Measurements from ENCODE around the gene SBF2.

Gene SBF2

DNA sequence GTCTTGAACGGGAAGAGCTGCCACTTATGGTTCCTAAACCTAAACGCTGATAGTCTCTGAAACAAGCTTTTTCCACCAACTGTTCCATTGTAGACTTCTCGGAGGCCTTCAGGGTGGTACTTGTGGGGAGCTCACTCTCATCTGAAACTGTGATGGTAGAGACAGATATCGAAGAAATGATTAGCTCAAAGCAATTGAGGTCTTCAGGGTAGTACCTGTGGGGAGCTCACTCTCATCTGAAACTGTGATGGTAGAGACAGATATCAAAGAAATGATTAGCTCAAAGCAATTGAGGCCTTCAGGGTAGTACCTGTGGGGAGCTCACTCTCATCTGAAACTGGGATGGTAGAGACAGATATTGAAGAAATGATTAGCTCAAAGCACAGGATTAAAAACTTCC, 454.5 kb downstream of the SBF2 start:
- no peak for DNase-seq

DNA sequence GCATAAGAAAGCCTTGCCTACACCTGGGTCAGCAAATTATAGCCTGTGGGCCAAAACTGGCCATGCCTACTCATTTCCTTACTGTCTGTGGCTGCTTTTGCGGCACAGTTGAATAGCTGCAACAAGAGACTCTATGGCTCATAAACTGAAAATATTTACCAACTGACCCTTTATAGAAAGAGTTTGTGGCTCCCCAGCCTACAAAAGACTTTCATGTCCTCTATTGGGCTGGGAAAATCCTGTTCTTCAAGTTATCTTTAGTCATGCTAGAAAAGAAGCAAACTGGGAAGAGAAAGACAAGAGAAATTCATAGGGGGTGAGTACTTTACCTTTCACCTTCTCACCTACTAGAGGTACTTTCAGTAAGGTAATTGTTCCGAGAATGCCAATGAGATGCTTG, 455.1 kb downstream of the SBF2 start:
- DNase-seq: no peak

DNA sequence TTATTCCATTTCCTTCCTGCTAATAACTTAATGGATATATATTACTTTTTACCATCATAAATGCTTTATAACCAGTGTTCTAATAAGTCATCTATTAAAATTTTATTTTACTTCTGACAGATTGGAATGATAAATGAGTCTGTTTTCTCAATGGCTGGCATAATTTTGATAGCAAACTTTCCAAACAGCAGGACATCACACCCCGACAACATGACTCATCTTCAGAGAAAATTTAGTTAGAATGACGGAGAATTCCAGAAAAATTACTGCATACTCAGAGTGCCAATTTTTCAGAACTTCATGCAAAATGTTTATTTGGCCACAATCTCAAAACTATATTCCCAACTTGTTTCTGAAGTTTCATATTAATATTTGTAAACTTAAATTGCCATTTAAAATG, 455.8 kb downstream of the SBF2 start:
- no peak for DNase-seq

DNA sequence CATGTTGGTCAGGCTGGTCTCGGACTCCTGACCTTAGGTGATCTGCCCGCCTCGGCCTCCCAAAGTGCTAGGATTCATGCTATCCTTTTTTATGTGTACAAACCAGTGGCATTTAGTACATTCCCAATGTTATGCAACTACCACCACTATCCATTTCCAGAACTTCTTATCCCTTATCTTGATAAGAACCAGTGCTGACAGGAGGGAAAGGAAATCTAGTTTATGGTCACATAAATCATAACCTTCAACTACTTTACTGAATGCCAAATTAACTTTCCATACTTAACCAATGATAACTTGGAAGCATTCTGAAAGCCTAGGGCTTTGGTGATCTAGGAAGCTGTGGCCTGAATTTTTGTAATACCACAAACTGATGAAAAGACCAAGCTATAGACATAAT, 459.7 kb downstream of the SBF2 start:
- no peak for DNase-seq

GRCh38 chr11:9831122-9831521, 462.9 kb downstream of the SBF2 start:
- no peak for DNase-seq

- peak; percentile 3 for DNase-seq
Observed at GRCh38 chr11:9827708-9828107, 466.3 kb downstream of the SBF2 start.

- no peak for DNase-seq
Observed at GRCh38 chr11:9826390-9826789, 467.6 kb downstream of the SBF2 start.

- no peak for DNase-seq
Observed at GRCh38 chr11:9825895-9826294, 468.1 kb downstream of the SBF2 start.

GRCh38 chr11:9825315-9825714, 468.7 kb downstream of the SBF2 start:
- no peak for DNase-seq

DNA sequence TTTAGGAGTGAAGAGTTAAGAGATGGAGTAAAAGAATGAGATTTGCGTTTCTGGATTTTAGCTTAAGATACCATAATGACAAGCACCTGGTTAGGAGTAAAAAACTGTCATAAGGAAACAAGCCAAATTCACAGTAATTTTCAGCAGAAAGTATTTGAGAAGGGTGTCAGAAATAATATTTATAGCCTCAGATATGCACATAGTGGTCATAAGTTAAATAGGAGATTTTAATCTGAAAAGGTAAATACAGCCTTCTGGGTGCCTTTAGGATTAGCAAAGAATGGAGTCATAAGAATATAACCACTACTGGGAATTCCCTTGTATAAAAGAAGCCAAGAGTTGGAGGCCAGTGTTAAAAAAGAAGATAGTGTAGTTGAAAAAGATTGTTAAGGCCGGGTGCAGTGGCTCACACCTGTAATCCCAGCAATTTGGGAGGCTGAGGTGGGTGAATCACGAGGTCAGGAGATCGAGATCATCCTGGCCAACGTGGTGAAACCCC, 470.1 kb downstream of the SBF2 start:
- DNase-seq: no peak

DNA sequence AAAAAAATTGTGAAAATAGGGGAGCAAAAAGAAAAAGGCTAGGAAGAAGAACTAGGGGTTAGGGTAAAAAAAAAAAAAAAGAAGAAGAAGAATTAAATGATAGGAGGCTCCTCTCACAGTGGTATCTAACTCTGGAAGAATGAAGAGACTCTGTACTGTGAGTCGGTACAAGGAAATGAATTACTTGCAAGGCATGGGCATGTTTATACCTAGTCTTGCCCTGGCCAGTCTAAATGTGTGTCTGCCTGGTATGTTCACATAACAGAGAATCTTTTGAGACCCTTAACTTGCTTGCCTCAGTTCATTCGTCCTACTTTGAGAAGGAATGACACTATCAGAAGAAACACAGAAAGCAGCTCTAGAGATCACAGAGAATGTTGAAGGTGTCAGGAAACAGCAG, 470.6 kb downstream of the SBF2 start:
- DNase-seq: no peak

DNA sequence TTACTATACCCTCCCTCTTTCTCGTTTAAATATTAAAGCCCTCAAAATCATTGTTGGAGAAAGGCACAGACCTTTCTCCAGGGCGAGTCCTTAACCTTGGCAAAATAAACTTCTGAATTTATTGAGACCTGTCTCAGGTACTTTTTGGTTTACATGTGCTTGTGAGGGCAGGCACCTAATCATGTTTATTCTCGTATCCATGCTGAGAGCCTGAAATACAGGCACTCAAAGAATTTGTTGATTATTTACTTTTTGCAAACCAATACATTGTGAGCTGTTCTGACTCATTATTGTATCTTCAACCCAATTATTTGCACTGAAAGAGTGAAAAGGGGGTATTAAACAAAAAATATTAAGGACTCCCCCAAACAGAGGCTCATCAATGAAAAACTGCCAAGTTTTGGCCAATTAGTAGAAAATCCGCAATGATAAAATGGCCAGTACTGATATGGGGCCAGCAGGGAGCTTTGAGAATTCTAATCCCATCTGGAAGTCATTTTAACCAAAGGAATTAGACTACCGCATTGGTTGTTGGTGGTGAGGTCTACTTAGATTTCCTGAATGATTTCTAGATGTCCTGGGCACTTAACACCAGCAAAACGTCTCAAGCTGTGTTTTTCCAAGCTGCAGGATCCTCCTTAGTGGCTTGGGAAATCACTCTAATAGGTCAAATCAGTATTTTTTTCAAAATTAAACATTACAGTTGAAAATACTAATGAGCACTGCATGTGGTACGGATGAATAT, 472.8 kb downstream of the SBF2 start:
- peak; percentile 7 for DNase-seq

- no peak for DNase-seq
Observed at GRCh38 chr11:9820260-9820659, 473.8 kb downstream of the SBF2 start.

- no peak for DNase-seq
Observed at GRCh38 chr11:9817191-9817590, 476.8 kb downstream of the SBF2 start.

DNA sequence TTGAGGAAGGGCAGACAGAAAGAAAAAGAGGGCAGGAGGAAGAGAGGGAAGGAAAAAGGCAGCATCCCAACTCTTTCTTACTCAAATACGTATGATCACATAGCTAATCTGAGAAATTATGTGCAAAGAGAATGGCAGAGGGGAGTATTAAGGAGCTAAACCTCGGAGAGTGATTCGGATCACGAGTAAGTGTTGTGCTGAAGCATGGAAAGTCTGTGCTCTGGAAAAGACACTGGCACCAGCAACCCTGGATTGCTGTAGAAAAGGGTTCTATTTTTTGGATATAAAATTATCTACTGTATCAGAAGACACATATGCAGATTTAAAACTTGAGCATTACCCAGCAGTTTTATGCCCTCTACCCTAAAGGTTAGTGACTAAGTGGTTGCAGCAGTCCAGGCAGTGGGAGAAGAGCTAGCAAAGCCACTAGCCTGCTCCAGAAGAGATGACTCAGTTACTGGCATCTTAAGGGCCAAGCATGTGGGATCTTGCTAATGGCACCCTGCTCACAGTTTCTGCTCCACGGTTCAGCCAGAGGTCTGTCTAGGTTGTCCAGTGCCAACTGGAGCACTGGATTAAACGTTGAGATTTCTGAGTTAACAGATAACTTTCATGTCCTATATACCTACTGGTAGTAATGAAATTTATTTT, 478.4 kb downstream of the SBF2 start:
- DNase-seq: no peak

DNA sequence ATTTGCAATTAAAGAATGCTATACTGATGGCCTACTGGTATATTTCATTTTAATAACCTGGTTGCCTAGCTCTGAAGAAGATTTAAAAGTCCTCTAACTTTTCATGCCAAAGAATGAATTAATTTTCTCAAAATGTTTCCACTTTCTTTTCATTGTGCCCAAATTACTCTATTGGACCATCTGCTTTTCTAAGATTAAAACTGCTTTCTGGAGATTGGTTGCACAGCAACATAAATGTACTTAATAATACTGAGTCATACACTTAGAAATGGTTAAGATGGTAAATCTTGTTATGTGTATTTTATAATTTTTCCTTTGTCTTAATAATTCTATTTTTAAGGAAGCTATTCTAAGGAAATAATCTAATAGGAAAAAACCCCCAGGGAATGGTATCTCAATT, 479.9 kb downstream of the SBF2 start:
- DNase-seq: no peak

GRCh38 chr11:9808943-9809342, 485.1 kb downstream of the SBF2 start:
- DNase-seq: no peak

GRCh38 chr11:9806946-9807687, 486.9 kb downstream of the SBF2 start:
- no peak for DNase-seq

- DNase-seq: no peak
Observed at GRCh38 chr11:9804419-9804902, 489.6 kb downstream of the SBF2 start.

DNA sequence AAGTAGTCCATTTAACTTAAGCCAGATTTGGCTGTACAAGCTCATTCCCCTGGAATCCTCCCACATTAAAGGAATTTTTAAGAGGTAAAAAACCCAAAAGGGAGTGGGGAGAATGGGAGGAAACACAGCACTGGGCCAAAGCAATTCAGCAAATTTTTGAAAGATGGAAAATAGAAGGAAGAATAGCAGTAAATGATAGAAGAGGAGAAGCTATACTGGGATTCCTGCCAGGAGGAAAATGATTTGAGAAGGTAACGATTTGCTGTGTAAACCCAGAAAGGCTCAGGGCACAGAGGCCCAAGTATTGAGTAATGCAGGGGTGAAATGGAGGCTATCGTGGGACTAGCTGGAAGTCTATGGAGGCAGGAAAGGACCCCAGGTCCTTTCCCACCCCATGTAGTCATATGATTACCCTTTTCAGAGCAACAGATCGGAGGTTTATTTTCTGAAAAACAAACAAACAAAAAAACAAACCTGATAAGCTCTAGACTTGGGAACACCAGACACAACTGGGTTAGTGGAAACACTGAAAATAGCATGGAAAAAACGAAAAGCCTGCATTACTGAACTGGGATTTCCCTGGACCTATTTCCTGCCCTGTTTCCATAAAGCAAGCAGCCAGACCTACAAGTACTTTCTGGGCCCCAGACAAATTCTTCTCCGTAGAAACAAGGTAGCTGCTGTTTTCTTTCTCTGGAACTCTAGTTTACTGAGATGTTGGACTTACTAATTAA, 490.2 kb downstream of the SBF2 start:
- peak; percentile 14 for DNase-seq

- peak; percentile 36 for DNase-seq
Observed at GRCh38 chr11:9802291-9802861, 491.6 kb downstream of the SBF2 start.

DNA sequence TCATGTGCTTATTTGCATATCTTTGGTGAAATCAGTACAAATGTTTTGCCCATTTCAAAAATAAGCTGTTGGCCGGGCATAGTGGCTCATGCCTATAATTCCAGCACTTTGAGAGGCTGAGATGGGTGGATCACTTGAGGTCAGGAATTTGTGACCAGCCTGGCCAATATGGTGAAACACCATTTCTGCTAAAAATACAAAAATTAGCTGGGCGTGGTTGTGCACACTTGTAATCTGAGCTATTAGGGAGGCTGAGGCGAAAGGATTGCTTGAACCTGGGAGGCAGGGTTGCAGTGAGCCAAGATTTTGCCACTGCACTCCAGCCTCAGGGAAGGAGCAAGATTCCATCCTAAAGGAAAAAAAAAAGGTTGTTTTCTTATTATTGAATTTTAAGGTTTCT, 494.1 kb downstream of the SBF2 start:
- DNase-seq: no peak

DNA sequence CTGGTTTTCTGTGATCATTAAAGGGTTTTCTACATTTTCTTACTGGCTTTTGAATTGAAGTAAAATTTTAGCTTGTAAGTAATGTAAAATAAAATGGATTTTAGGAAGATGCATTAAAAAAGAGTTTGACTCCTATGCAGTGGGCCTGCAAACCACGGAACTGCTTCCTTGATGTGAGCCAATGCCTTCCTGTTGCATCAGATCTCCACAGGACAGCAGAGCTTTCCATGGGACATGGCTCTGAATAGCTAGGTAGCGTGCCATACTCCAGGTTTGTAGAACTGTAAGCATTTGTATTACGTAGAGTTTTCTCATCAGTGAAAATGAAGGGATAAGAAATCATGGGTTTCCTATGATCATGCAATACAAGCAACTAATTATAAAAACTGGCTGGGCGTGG, 496.7 kb downstream of the SBF2 start:
- no peak for DNase-seq
